ENCODE measurements around the gene FBXO4. TPM values are rescaled to one million over a fixed set of nuclear protein-coding genes. Genes with fewer than 3 reads are reported as not detected.

Gene FBXO4
- total RNA-seq, 2 donors from 2014 or later: 14.4 to 25.7 TPM

DNA sequence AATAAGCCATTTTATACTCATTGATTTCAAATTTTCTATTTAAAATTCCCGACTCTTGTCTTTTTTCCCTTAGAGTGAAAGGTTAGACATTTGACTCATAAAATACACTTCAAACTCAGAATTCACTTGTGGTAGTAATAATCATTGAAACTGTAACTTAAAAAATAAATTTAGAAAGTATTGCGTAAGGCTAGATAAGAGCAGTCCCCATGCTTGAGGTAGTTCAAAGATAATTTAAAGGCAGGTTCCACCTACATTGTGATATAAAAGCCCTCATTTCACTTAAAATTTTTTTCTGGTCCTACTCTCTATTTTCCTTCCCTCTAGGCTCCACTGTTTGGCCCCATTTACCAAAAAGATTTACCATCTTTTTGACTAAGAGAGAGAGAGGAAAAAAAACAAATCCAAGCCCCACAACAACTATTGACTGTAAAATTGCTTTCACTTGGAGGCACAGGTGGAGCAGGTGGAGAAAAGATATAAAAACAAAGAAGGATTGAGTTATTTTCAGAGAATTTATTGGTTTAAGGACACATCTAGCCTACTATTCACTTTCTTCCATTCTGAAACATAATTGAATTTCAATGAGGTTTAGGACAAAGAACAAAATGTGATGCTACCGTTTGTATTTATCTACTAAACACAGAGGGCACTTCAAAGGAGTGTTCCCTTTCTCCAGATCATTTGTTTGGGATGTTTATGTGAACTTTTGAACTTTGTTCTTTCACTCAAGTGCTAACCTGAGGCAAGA, 61.0 kb downstream of the FBXO4 start:
- no peak for DNase-seq (ENCODE audit: low spot score)
- H3K9me3 ChIP-seq: no peaks in the 10 kb centered on the region
- H3K4me1 ChIP-seq (replicated peaks): no peaks in the 10 kb centered on the region
- no peaks in the 10 kb centered on the region for H3K27me3 ChIP-seq (replicated peaks; ENCODE audit: insufficient read depth)
- intact Hi-C loops (cut with DNase I): no loop called here
- H3K4me3 ChIP-seq: no peak overlapping the region
- no peak for TF ChIP-seq CTCF (IDR thresholded peaks at IDR 0.05)
- TF ChIP-seq POLR2A (IDR thresholded peaks at IDR 0.05): no peak
- TF ChIP-seq POLR2AphosphoS5 (IDR thresholded peaks at IDR 0.05): no peak
- H3K27ac ChIP-seq: no peak overlapping the region
- H3K36me3 ChIP-seq: no peaks in the 10 kb centered on the region
- 67% methylated on average over 3 of the region's 3 CpGs for WGBS

Small RNA genes lying within 50 kb of the gene (small RNA-seq; reads per million reads assigned to genes)
- 0 reads per million in 2 donors for gene RF00019

Other genes starting within 250 kb of the FBXO4 start
- 10 to 100 TPM; 15.2 to 25.3 TPM for gene OXCT1, start 54.9 kb upstream of the FBXO4 start, total RNA-seq
- gene RIMOC1, start 20.9 kb upstream of the FBXO4 start, total RNA-seq: 10 to 100 TPM; 18.1 to 20.5 TPM

Data from prostate gland (tissue), 2 donors.